GM12878 (cell line): ENCODE data around the gene INHBB. TPM values are rescaled to one million over a fixed set of nuclear protein-coding genes. Genes with fewer than 3 reads are reported as not detected.
A peak's percentile ranks its signal among the peaks of the same experiment; 100 is the strongest.

Experiments
- ATAC-seq: fragments of 200-7000 bp; cut with Tn5 transposase; 3 replicates; pipeline ENCODE4 v1.9.1; 2020; ENCODE audit warnings: mild to moderate bottlenecking, moderate library complexity
- BruUV-seq: library from RNA; stranded (reverse); fragments of 400-500 nt; replicated peaks from 2 replicates; lab custom pipeline; 2021; lab: Mats Ljungman, UMichigan
- CTCF ChIA-PET: fragments of 300-600 bp; sonication (Branson Sonifier 250); formaldehyde crosslinking; extraction: SDS; loops from one replicate; lab custom pipeline; 2021; ENCODE audit warnings: inconsistent platforms; lab: Yijun Ruan, JAX
- POLR2A ChIA-PET: fragments of 350-600 bp; formaldehyde crosslinking; extraction: SDS; loops from one replicate; lab custom pipeline; 2021; ENCODE audit warnings: inconsistent platforms; lab: Charles Lee
- RAD21 ChIA-PET: fragments of 300-600 bp; sonication (Branson Sonifier 250); formaldehyde crosslinking; loops from one replicate; lab custom pipeline; 2023; ENCODE audit warnings: antibody characterized with exemption; ENCODE audit not compliant: unreplicated experiment; lab: Charles Lee
- SMC1A ChIA-PET: fragments of 300-600 bp; sonication (Branson Sonifier 250); formaldehyde crosslinking; loops from one replicate; lab custom pipeline; 2023; ENCODE audit not compliant: unreplicated experiment, uncharacterized antibody; lab: Charles Lee
- DNase-seq: peaks from one replicate; pipeline ENCODE4 v3.0.0-alpha.2; 2011; ENCODE audit warnings: low read depth, low spot score
- FAIRE-seq: peaks from 3 replicates; lab custom pipeline; 2011; peaks lifted over from hg19 to GRCh38; lab: Jason Lieb, UNC
- H2AFZ ChIP-seq: 2 replicates; pipeline ENCODE4 v1.6.0; 2011; ENCODE audit warnings: low read depth, low read length, control low read depth; ENCODE audit not compliant: control insufficient read depth
- H3K27ac ChIP-seq: 2 replicates; pipeline ENCODE4 v1.5.1; 2011; ENCODE audit warnings: control low read depth; ENCODE audit not compliant: control insufficient read depth, insufficient read depth
- H3K27me3 ChIP-seq, 2 experiments: replicated peaks in 1 of 2; 2 replicates each; pipeline versions ENCODE4 v1.6.0 to v1.6.1; 2011; ENCODE audit warnings: low read length in 1 of 2; ENCODE audit not compliant: control insufficient read depth in 2 of 2, insufficient read depth in 2 of 2
- H3K36me3 ChIP-seq, 2 experiments: 2 replicates each; pipeline ENCODE4 v1.5.1; 2011; ENCODE audit warnings: low read length in 1 of 2; ENCODE audit not compliant: control insufficient read depth in 2 of 2, insufficient read depth in 2 of 2
- H3K4me1 ChIP-seq: 2 replicates; pipeline ENCODE4 v1.6.1; 2011; ENCODE audit warnings: mild to moderate bottlenecking, low read length, moderate library complexity, mixed read lengths; ENCODE audit not compliant: control insufficient read depth, insufficient read depth
- H3K4me2 ChIP-seq: 2 replicates; pipeline ENCODE4 v1.6.0; 2011; ENCODE audit warnings: control low read depth; ENCODE audit not compliant: control insufficient read depth, insufficient read depth
- H3K4me3 ChIP-seq: fragments of 200-600 bp; sonication (generic); 2 replicates; pipeline ENCODE4 v1.5.1; 2016
- H3K79me2 ChIP-seq: 2 replicates; pipeline ENCODE4 v1.6.0; 2011; ENCODE audit warnings: low read length; ENCODE audit not compliant: control insufficient read depth, insufficient read depth
- H3K9ac ChIP-seq: 2 replicates; pipeline ENCODE4 v1.8.0; 2011; ENCODE audit warnings: low read length, control low read depth, mixed read lengths; ENCODE audit not compliant: control insufficient read depth, insufficient read depth
- H3K9me3 ChIP-seq: replicated peaks from 3 replicates; pipeline ENCODE4 v1.5.1; 2011; ENCODE audit warnings: mild to moderate bottlenecking, low read length; ENCODE audit not compliant: control insufficient read depth, insufficient read depth
- H4K20me1 ChIP-seq: 2 replicates; pipeline ENCODE4 v1.6.0; 2011; ENCODE audit not compliant: control insufficient read depth, insufficient read depth
- CREB1 ChIP-seq: IDR thresholded peaks from 2 replicates; pipeline ENCODE4 v1.6.1; 2012; ENCODE audit warnings: low read depth, mild to moderate bottlenecking, inconsistent platforms
- EP300 ChIP-seq, 2 experiments: fragments of 150-350 bp in 1 of 2; IDR thresholded peaks; 2 replicates each; pipeline ENCODE4 v1.6.1; 2011 to 2012; ENCODE audit warnings: low read depth in 2 of 2, low read length in 2 of 2, borderline replicate concordance in 1 of 2, improper control_type of control experiment in 1 of 2, inconsistent platforms in 1 of 2; ENCODE audit not compliant: control insufficient read depth in 1 of 2
- EZH2 ChIP-seq: IDR thresholded peaks from 2 replicates; pipeline ENCODE4 v1.6.1; 2012; ENCODE audit warnings: low read depth, mild to moderate bottlenecking, control low read depth, inconsistent platforms, low read length, borderline replicate concordance; ENCODE audit not compliant: control insufficient read depth
- FOXK2 ChIP-seq: fragments of 450-650 bp; IDR thresholded peaks from 2 replicates; pipeline ENCODE4 v1.6.1; 2017; ENCODE audit warnings: mild to moderate bottlenecking, moderate library complexity
- HDAC2 ChIP-seq: fragments of 200-600 bp; sonication (generic); IDR thresholded peaks from 2 replicates; pipeline ENCODE4 v1.6.1; 2017
- MXI1 ChIP-seq: fragments of 150-350 bp; IDR thresholded peaks from 2 replicates; pipeline ENCODE4 v1.6.1; 2011; ENCODE audit warnings: low read depth, mild to moderate bottlenecking, inconsistent platforms, low read length, improper control_type of control experiment
- PAX5 ChIP-seq: IDR thresholded peaks from 2 replicates; pipeline ENCODE4 v1.6.1; 2011; ENCODE audit warnings: low read depth, low read length, borderline replicate concordance
- PML ChIP-seq: IDR thresholded peaks from 2 replicates; pipeline ENCODE4 v1.6.1; 2012; ENCODE audit warnings: low read length, inconsistent platforms
- SIN3A ChIP-seq: IDR thresholded peaks from 2 replicates; pipeline ENCODE4 v1.6.1; 2012; ENCODE audit warnings: low read depth, low read length, improper control_type of control experiment
- SP1 ChIP-seq: IDR thresholded peaks from one replicate; pipeline ENCODE4 v1.6.1; 2011; ENCODE audit warnings: low read depth, low read length
- ZNF207 ChIP-seq: fragments of 450-650 bp; IDR thresholded peaks from 2 replicates; pipeline ENCODE4 v1.6.1; 2014; ENCODE audit warnings: antibody characterized with exemption, mild to moderate bottlenecking, borderline replicate concordance
- WGBS: methylation state at CpG from one replicate; pipeline ENCODE4 v1.1.6; 2016; ENCODE audit warnings: low lambda C conversion rate; ENCODE audit not compliant: insufficient replicate concordance, insufficient coverage; ENCODE audit errors: missing lambda C conversion rate; 5-methylcytosine and 5-hydroxymethylcytosine counted together
- in situ Hi-C: fragments of 300-500 bp; cut with MboI; formaldehyde crosslinking; loops from 9 replicates; pipeline ENCODE4 v1.14.3; 2018; ENCODE audit warnings: mixed read lengths
- intact Hi-C: fragments of 100-400 bp; cut with micrococcal nuclease; formaldehyde crosslinking; loops from one replicate; pipeline ENCODE4 v1.14.2; 2022; ENCODE audit not compliant: unreplicated experiment
- polyA plus RNA-seq, 11 experiments: library from polyadenylated mRNA; depleted of rRNA in 4 of 11; unstranded in 6 of 11; stranded (reverse) in 5 of 11; fragments of >200 nt; fragmentation: Nextera tagmentation in 4 of 11; fragmentation: Illumina TruSeq in 1 of 11; extraction: Ambion mirVana in 4 of 11; extraction: Trizol in 1 of 11; gene quantifications; 1 replicate in 1 of 11; 2 replicates in 10 of 11; pipeline versions ENCODE4 v1.2.1 to v1.2.3, GENCODE V29; 2011 to 2016; ENCODE audit warnings: inconsistent platforms in 2 of 11, missing spikeins in 2 of 11, low read depth in 1 of 11
- total RNA-seq, 4 experiments: library from RNA; depleted of rRNA in 3 of 4; stranded (reverse); fragments of >200 nt in 3 of 4; fragmentation: Illumina TruSeq in 1 of 4; extraction: Trizol in 1 of 4; gene quantifications; 2 replicates each; pipeline versions ENCODE4 v1.2.1 to v1.2.3, GENCODE V29; 2013 to 2021
- TF ChIP-seq, protein P1 (sequence below): fragments of 450-650 bp; formaldehyde crosslinking; IDR thresholded peaks from 2 replicates; pipeline ENCODE4 v1.4.0; 2022; ENCODE audit warnings: mild to moderate bottlenecking, moderate library complexity
- TF ChIP-seq, protein P2 (sequence below): IDR thresholded peaks from 2 replicates; pipeline ENCODE4 v1.6.1; 2012; ENCODE audit warnings: low read depth, low read length, improper control_type of control experiment

INHBB gene
- total and polyA plus RNA-seq, 10 of the 15 experiments (the other 5 are each of a cell fraction or from before 2014, with no cell fraction given), result 0.05 TPM; not detected in 9

GRCh38 chr2:120343433-120344105 is 2.4 kb upstream of the INHBB start (continued):
- TF ChIP-seq EZH2 (0 out of 2 replicates have a peak, but pooled peaks have one; percentile 60), PML (no peak)

GRCh38 chr2:120344214-120344975 is 1.5 kb upstream of the INHBB start:
- ATAC-seq, result no peak
- Histone ChIP-seq H3K9ac (no peak overlapping the region), H3K4me3 (0 out of 2 replicates have a peak overlapping the region, but pooled peaks have one; percentile 27), H3K79me2 (no peaks in the 10 kb centered on the region), H3K27ac (no peak overlapping the region), H3K4me2 (peak overlapping the region; percentile 68), H4K20me1 (no peaks in the 10 kb centered on the region), H3K36me3 (no peaks in the 10 kb centered on the region; a peak in 1 of 4 replicates), H3K27me3 (peaks cover 14 to 24% of the 10 kb centered on the region in 2 experiments), H3K9me3 (no peaks in the 10 kb centered on the region), H2AFZ (no peak overlapping the region), H3K4me1 (no peaks in the 10 kb centered on the region)
- ChIA-PET SMC1A (no interaction called here), CTCF (interaction anchor here (1.4 kb wide), 1 partner anchor 336 kb away, joined by 3 read pairs; no protein-coding TSS in a partner anchor), RAD21 (no interaction called here), POLR2A (no interaction called here)
- no peak for FAIRE-seq
- in situ Hi-C loops (no loop called here), intact Hi-C loops (loop anchor here (5.0 to 10.0 kb wide), 2 partner anchors 210 to 338 kb away; no protein-coding TSS in a partner anchor)
- no TSS peak for BruUV-seq
- 15% methylated on average over 51 of the region's 75 CpGs for WGBS
- no peak for DNase-seq
- TF ChIP-seq PAX5, result no peak
- no peak for TF ChIP-seq EP300 (IDR thresholded peaks at IDR 0.05; ENCODE audit: borderline replicate concordance in 1 of 2, control insufficient read depth in 1 of 2, low read depth in 2 of 2, low read length in 2 of 2)
- TF ChIP-seq SIN3A, result no peak
- no peak for TF ChIP-seq HDAC2
- TF ChIP-seq MXI1, result no peak
- no peak for TF ChIP-seq CREB1
- TF ChIP-seq SP1, result no peak
- no peak for TF ChIP-seq FOXK2
- TF ChIP-seq PML, result no peak
- TF ChIP-seq, protein P1, sequence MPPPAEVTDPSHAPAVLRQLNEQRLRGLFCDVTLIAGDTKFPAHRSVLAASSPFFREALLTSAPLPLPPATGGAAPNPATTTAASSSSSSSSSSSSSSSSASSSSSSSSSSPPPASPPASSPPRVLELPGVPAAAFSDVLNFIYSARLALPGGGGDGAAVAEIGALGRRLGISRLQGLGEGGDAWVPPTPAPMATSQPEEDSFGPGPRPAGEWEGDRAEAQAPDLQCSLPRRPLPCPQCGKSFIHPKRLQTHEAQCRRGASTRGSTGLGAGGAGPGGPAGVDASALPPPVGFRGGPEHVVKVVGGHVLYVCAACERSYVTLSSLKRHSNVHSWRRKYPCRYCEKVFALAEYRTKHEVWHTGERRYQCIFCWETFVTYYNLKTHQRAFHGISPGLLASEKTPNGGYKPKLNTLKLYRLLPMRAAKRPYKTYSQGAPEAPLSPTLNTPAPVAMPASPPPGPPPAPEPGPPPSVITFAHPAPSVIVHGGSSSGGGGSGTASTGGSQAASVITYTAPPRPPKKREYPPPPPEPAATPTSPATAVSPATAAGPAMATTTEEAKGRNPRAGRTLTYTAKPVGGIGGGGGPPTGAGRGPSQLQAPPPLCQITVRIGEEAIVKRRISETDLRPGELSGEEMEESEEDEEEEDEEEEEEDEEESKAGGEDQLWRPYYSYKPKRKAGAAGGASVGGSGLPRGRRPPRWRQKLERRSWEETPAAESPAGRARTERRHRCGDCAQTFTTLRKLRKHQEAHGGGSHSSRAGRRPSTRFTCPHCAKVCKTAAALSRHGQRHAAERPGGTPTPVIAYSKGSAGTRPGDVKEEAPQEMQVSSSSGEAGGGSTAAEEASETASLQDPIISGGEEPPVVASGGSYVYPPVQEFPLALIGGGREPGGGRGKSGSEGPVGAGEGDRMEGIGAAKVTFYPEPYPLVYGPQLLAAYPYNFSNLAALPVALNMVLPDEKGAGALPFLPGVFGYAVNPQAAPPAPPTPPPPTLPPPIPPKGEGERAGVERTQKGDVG (CRISPR knock-in tag), result no peak
- TF ChIP-seq, protein P2, sequence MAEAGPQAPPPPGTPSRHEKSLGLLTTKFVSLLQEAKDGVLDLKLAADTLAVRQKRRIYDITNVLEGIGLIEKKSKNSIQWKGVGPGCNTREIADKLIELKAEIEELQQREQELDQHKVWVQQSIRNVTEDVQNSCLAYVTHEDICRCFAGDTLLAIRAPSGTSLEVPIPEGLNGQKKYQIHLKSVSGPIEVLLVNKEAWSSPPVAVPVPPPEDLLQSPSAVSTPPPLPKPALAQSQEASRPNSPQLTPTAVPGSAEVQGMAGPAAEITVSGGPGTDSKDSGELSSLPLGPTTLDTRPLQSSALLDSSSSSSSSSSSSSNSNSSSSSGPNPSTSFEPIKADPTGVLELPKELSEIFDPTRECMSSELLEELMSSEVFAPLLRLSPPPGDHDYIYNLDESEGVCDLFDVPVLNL, result no peak
- no peak for TF ChIP-seq ZNF207
